ENCODE data around the gene C2CD3.

The C2CD3 gene

GRCh38 chr11:74171630-74171968 lies 797 bp upstream of the C2CD3 start:
- TF ChIP-seq REST (IDR thresholded peaks at IDR 0.05; ENCODE audit: insufficient read depth in 1 of 2, low read depth in 2 of 2, low read length in 2 of 2), result no peak
- TF ChIP-seq FOXP2 (optimal IDR thresholded peaks at IDR 0.05; ENCODE audit: borderline replicate concordance, extremely low read depth, extremely low read length, insufficient read depth), result no peak
- no peak for TF ChIP-seq POLR2AphosphoS5 (IDR thresholded peaks at IDR 0.05; ENCODE audit: low read depth, low read length)
- TF ChIP-seq TAF1 (IDR thresholded peaks at IDR 0.05; ENCODE audit: borderline replicate concordance, insufficient read depth, low read length), result no peak
- TF ChIP-seq SIN3A (IDR thresholded peaks at IDR 0.05; ENCODE audit: borderline replicate concordance, insufficient read depth, low read length), result no peak

- TF ChIP-seq FOXP2 (optimal IDR thresholded peaks at IDR 0.05; ENCODE audit: borderline replicate concordance, extremely low read depth, extremely low read length, insufficient read depth), result no peak
- no peak for TF ChIP-seq REST (IDR thresholded peaks at IDR 0.05; ENCODE audit: insufficient read depth in 1 of 2, low read depth in 2 of 2, low read length in 2 of 2)
- no peak for TF ChIP-seq SIN3A (IDR thresholded peaks at IDR 0.05; ENCODE audit: borderline replicate concordance, insufficient read depth, low read length)
- TF ChIP-seq TAF1 (IDR thresholded peaks at IDR 0.05; ENCODE audit: borderline replicate concordance, insufficient read depth, low read length), result no peak
- TF ChIP-seq POLR2AphosphoS5 (IDR thresholded peaks at IDR 0.05; ENCODE audit: low read depth, low read length), result no peak
Measured at GRCh38 chr11:74169738-74170458, 904 bp downstream of the C2CD3 start.

- TF ChIP-seq TAF1 (IDR thresholded peaks at IDR 0.05; ENCODE audit: borderline replicate concordance, insufficient read depth, low read length) (no peak), POLR2AphosphoS5 (IDR thresholded peaks at IDR 0.05; ENCODE audit: low read depth, low read length) (no peak), SIN3A (IDR thresholded peaks at IDR 0.05; ENCODE audit: borderline replicate concordance, insufficient read depth, low read length) (no peak), REST (IDR thresholded peaks at IDR 0.05; ENCODE audit: insufficient read depth in 1 of 2, low read depth in 2 of 2, low read length in 2 of 2) (no peak), FOXP2 (optimal IDR thresholded peaks at IDR 0.05; ENCODE audit: borderline replicate concordance, extremely low read depth, extremely low read length, insufficient read depth) (no peak)
Measured at GRCh38 chr11:74168838-74169237, 2.0 kb downstream of the C2CD3 start.

GRCh38 chr11:74162681-74163467 lies 7.9 kb downstream of the C2CD3 start:
- TF ChIP-seq TAF1 (IDR thresholded peaks at IDR 0.05; ENCODE audit: borderline replicate concordance, insufficient read depth, low read length), result no peak
- TF ChIP-seq FOXP2 (optimal IDR thresholded peaks at IDR 0.05; ENCODE audit: borderline replicate concordance, extremely low read depth, extremely low read length, insufficient read depth), result no peak
- no peak for TF ChIP-seq POLR2AphosphoS5 (IDR thresholded peaks at IDR 0.05; ENCODE audit: low read depth, low read length)
- no peak for TF ChIP-seq REST (IDR thresholded peaks at IDR 0.05; ENCODE audit: insufficient read depth in 1 of 2, low read depth in 2 of 2, low read length in 2 of 2)
- TF ChIP-seq SIN3A (IDR thresholded peaks at IDR 0.05; ENCODE audit: borderline replicate concordance, insufficient read depth, low read length), result no peak
